Progenitor cell of endocrine pancreas (in vitro differentiated cells): ENCODE data around the gene SMIM36. TPM values are rescaled to one million over a fixed set of nuclear protein-coding genes. Genes with fewer than 3 reads are reported as not detected.
"Not testable (repeated sequence)": the region's sequence is repeated elsewhere in the genome, so short reads cannot be mapped to it uniquely, and the experiment has no call there.

Experiments used
- DNase-seq: peaks from one replicate; pipeline ENCODE4 v3.0.0; 2021; ENCODE audit warnings: low spot score; ENCODE audit not compliant: unreplicated experiment
- H3K27ac Mint-ChIP-seq: 2 replicates; pipeline ENCODE4 v1.8.0; 2021; ENCODE audit warnings: mild to moderate bottlenecking, moderate library complexity, mixed read lengths
- H3K27me3 Mint-ChIP-seq: 2 replicates; pipeline ENCODE4 v1.8.0; 2021; ENCODE audit warnings: mixed read lengths
- H3K36me3 Mint-ChIP-seq: 2 replicates; pipeline ENCODE4 v1.8.0; 2022; ENCODE audit warnings: mixed read lengths; ENCODE audit not compliant: insufficient read depth
- H3K4me1 Mint-ChIP-seq: 2 replicates; pipeline ENCODE4 v1.8.0; 2021; ENCODE audit warnings: low read depth, mixed read lengths
- H3K4me3 Mint-ChIP-seq: 2 replicates; pipeline ENCODE4 v1.8.0; 2021; ENCODE audit warnings: low read depth, mild to moderate bottlenecking, moderate library complexity, mixed read lengths
- H3K9me3 Mint-ChIP-seq: 2 replicates; pipeline ENCODE4 v1.8.0; 2021; ENCODE audit warnings: low read depth, mixed read lengths
- CTCF ChIP-seq: fragments of 200-600 bp; sonication (generic); IDR thresholded peaks from one replicate; pipeline ENCODE4 v1.5.0; 2021; ENCODE audit warnings: antibody characterized with exemption, mild to moderate bottlenecking; ENCODE audit not compliant: unreplicated experiment
- total RNA-seq: library from RNA; stranded (reverse); gene quantifications from 2 replicates; pipeline ENCODE4 v1.2.1, GENCODE V29; 2021

The SMIM36 gene
- total RNA-seq, 1 donor from 2014 or later = not detected

- Mint-ChIP-seq H3K36me3 (no peaks in the 10 kb centered on the region), H3K4me1 (peaks cover 24% of the 10 kb centered on the region), H3K27ac (peak overlapping the region; percentile 39), H3K27me3 (peaks cover 8% of the 10 kb centered on the region), H3K4me3 (no peak overlapping the region), H3K9me3 (no peaks in the 10 kb centered on the region)
- no peak for DNase-seq
- TF ChIP-seq CTCF = no peak
These were observed 80.5 kb downstream of the SMIM36 start for GRCh38 chr17:55430541-55431288.

- H3K9me3 Mint-ChIP-seq = no peaks in the 10 kb centered on the region
- H3K36me3 Mint-ChIP-seq = no peaks in the 10 kb centered on the region
- DNase-seq = no peak
- peaks cover 10% of the 10 kb centered on the region for H3K4me1 Mint-ChIP-seq
- peaks cover 14% of the 10 kb centered on the region for H3K27me3 Mint-ChIP-seq
- no peak for TF ChIP-seq CTCF
- no peak overlapping the region for H3K27ac Mint-ChIP-seq
- H3K4me3 Mint-ChIP-seq = no peak overlapping the region
These were observed 83.7 kb downstream of the SMIM36 start for GRCh38 chr17:55427587-55427882.

- Mint-ChIP-seq H3K9me3 (no peaks in the 10 kb centered on the region), H3K4me3 (no peak overlapping the region), H3K4me1 (peaks cover 8% of the 10 kb centered on the region), H3K27ac (no peak overlapping the region), H3K27me3 (peaks cover 14% of the 10 kb centered on the region), H3K36me3 (no peaks in the 10 kb centered on the region)
- TF ChIP-seq CTCF = no peak
- no peak for DNase-seq
These were observed 84.2 kb downstream of the SMIM36 start for GRCh38 chr17:55426851-55427586.

GRCh38 chr17:55424893-55425540 is 86.2 kb downstream of the SMIM36 start:
- H3K4me1 Mint-ChIP-seq = peaks cover 7% of the 10 kb centered on the region
- peaks cover 14% of the 10 kb centered on the region for H3K27me3 Mint-ChIP-seq
- no peak for DNase-seq
- H3K9me3 Mint-ChIP-seq = no peaks in the 10 kb centered on the region
- H3K36me3 Mint-ChIP-seq = no peaks in the 10 kb centered on the region
- no peak overlapping the region for H3K4me3 Mint-ChIP-seq
- TF ChIP-seq CTCF = no peak
- H3K27ac Mint-ChIP-seq = no peak overlapping the region

- Mint-ChIP-seq H3K27ac (no peak overlapping the region), H3K9me3 (peaks cover 3% of the 10 kb centered on the region), H3K4me1 (peaks cover 14% of the 10 kb centered on the region), H3K4me3 (peak overlapping the region; percentile 4), H3K27me3 (peaks cover 14% of the 10 kb centered on the region), H3K36me3 (peaks cover 8% of the 10 kb centered on the region)
- DNase-seq = no peak
- no peak for TF ChIP-seq CTCF
These were observed 87.7 kb downstream of the SMIM36 start for GRCh38 chr17:55423535-55423934.

GRCh38 chr17:55422828-55423164 is 88.5 kb downstream of the SMIM36 start:
- peaks cover 14% of the 10 kb centered on the region for H3K27me3 Mint-ChIP-seq
- peaks cover 14% of the 10 kb centered on the region for H3K4me1 Mint-ChIP-seq
- not testable (repeated sequence) for H3K9me3 Mint-ChIP-seq, H3K27ac Mint-ChIP-seq, DNase-seq
- H3K4me3 Mint-ChIP-seq = peak overlapping the region; percentile 36
- H3K36me3 Mint-ChIP-seq = peaks cover 12% of the 10 kb centered on the region
